ENCODE measurements around the gene GRIP1.

Gene GRIP1

GRCh38 chr12:66693901-66694513, 15.1 kb upstream of the GRIP1 start:
- DNase-seq (ENCODE audit: low spot score), result peak; percentile 35

- no peak for DNase-seq (ENCODE audit: low spot score)
These were observed 14.1 kb upstream of the GRIP1 start for GRCh38 chr12:66692986-66693385.

GRCh38 chr12:66692170-66692569, 13.3 kb upstream of the GRIP1 start:
- DNase-seq (ENCODE audit: low spot score), result no peak

GRCh38 chr12:66688846-66689439, 10.1 kb upstream of the GRIP1 start:
- no peak for DNase-seq (ENCODE audit: low spot score)

- DNase-seq (ENCODE audit: low spot score), result no peak
These were observed 5.3 kb upstream of the GRIP1 start for GRCh38 chr12:66684222-66684621.

- no peak for DNase-seq (ENCODE audit: low spot score)
These were observed 4.9 kb upstream of the GRIP1 start for GRCh38 chr12:66683822-66684221.

GRCh38 chr12:66683073-66683472, 4.2 kb upstream of the GRIP1 start:
- no peak for DNase-seq (ENCODE audit: low spot score)

- DNase-seq (ENCODE audit: low spot score), result no peak
These were observed 697 bp upstream of the GRIP1 start for GRCh38 chr12:66679461-66680084.

- no peak for DNase-seq (ENCODE audit: low spot score)
These were observed 2.6 kb downstream of the GRIP1 start for GRCh38 chr12:66676241-66676640.

- no peak for DNase-seq (ENCODE audit: low spot score)
These were observed 4.3 kb downstream of the GRIP1 start for GRCh38 chr12:66674495-66675122.

GRCh38 chr12:66669541-66669940, 9.3 kb downstream of the GRIP1 start:
- DNase-seq (ENCODE audit: low spot score), result no peak

- DNase-seq (ENCODE audit: low spot score), result no peak
These were observed 10.6 kb downstream of the GRIP1 start for GRCh38 chr12:66668311-66668710.

GRCh38 chr12:66667906-66668305, 11.0 kb downstream of the GRIP1 start:
- DNase-seq (ENCODE audit: low spot score), result no peak

GRCh38 chr12:66666481-66666880, 12.4 kb downstream of the GRIP1 start:
- DNase-seq (ENCODE audit: low spot score), result no peak

GRCh38 chr12:66665435-66665985, 13.4 kb downstream of the GRIP1 start:
- no peak for DNase-seq (ENCODE audit: low spot score)

GRCh38 chr12:66664076-66664475, 14.8 kb downstream of the GRIP1 start:
- DNase-seq (ENCODE audit: low spot score), result no peak

GRCh38 chr12:66663611-66664010, 15.3 kb downstream of the GRIP1 start:
- no peak for DNase-seq (ENCODE audit: low spot score)

GRCh38 chr12:66662729-66663128, 16.1 kb downstream of the GRIP1 start:
- DNase-seq (ENCODE audit: low spot score), result no peak

GRCh38 chr12:66662179-66662578, 16.7 kb downstream of the GRIP1 start:
- DNase-seq (ENCODE audit: low spot score), result no peak

- no peak for DNase-seq (ENCODE audit: low spot score)
These were observed 17.5 kb downstream of the GRIP1 start for GRCh38 chr12:66661357-66661756.

- no peak for DNase-seq (ENCODE audit: low spot score)
These were observed 25.1 kb downstream of the GRIP1 start for GRCh38 chr12:66653796-66654195.

- no peak for DNase-seq (ENCODE audit: low spot score)
These were observed 30.7 kb downstream of the GRIP1 start for GRCh38 chr12:66648033-66648735.
